H1 (cell line): Measurements from ENCODE around the gene CYTH1. TPM values are rescaled to one million over a fixed set of nuclear protein-coding genes. Genes with fewer than 3 reads are reported as not detected.

Source experiments
- CTCF ChIA-PET: fragments of 300-600 bp; sonication (Branson Sonifier 250); formaldehyde crosslinking; loops from one replicate; lab custom pipeline; 2021; ENCODE audit not compliant: partially characterized antibody; lab: Charles Lee
- POLR2A ChIA-PET: fragments of 300-600 bp; sonication (Branson Sonifier 250); formaldehyde crosslinking; loops from one replicate; lab custom pipeline; 2021; ENCODE audit warnings: inconsistent platforms; ENCODE audit not compliant: partially characterized antibody; lab: Charles Lee
- DNase-seq, 2 experiments: peaks; one replicate each; pipeline versions ENCODE4 v3.0.0 to v3.0.0-alpha.2; 2010 to 2022; ENCODE audit warnings: low spot score in 2 of 2, low read depth in 1 of 2, mixed read lengths in 1 of 2
- FAIRE-seq: peaks from 2 replicates; lab custom pipeline; 2011; peaks lifted over from hg19 to GRCh38; lab: Jason Lieb, UNC
- H2AFZ ChIP-seq: 2 replicates; pipeline ENCODE4 v1.8.1; 2012; ENCODE audit warnings: low read length, inconsistent platforms
- H2AK5ac ChIP-seq: 2 replicates; pipeline ENCODE4 v1.6.1; 2013; ENCODE audit warnings: low read depth, low read length
- H2BK120ac ChIP-seq: replicated peaks from 2 replicates; pipeline ENCODE3; 2013; ENCODE audit warnings: low read depth, low read length, inconsistent platforms
- H2BK12ac ChIP-seq: 2 replicates; pipeline ENCODE4 v1.6.1; 2013; ENCODE audit warnings: low read depth, low read length
- H2BK15ac ChIP-seq: 2 replicates; pipeline ENCODE4 v1.6.1; 2013; ENCODE audit warnings: low read length
- H2BK20ac ChIP-seq: 2 replicates; pipeline ENCODE4 v1.6.1; 2013; ENCODE audit warnings: low read length
- H2BK5ac ChIP-seq: 2 replicates; pipeline ENCODE4 v1.6.1; 2013; ENCODE audit warnings: low read depth, low read length
- H3K14ac ChIP-seq: 2 replicates; pipeline ENCODE4 v1.6.1; 2013; ENCODE audit warnings: inconsistent platforms; ENCODE audit not compliant: insufficient read length
- H3K18ac ChIP-seq: 2 replicates; pipeline ENCODE4 v1.6.1; 2013; ENCODE audit warnings: low read length; ENCODE audit errors: extremely low read depth
- H3K23ac ChIP-seq: 2 replicates; pipeline ENCODE4 v1.6.1; 2013; ENCODE audit warnings: inconsistent platforms; ENCODE audit not compliant: insufficient read length
- H3K23me2 ChIP-seq: 2 replicates; pipeline ENCODE4 v1.6.1; 2013; ENCODE audit warnings: low read depth, low read length
- H3K27ac ChIP-seq: 2 replicates; pipeline ENCODE4 v1.6.1; 2011; ENCODE audit warnings: low read depth, low read length, inconsistent platforms
- H3K27me3 ChIP-seq, 4 experiments: replicated peaks in 1 of 4; 1 replicate in 1 of 4; 2 replicates in 3 of 4; pipeline versions ENCODE4 v1.6.1 to v1.8.1; 2011 to 2013; ENCODE audit warnings: low read length in 3 of 4, mild to moderate bottlenecking in 3 of 4, inconsistent platforms in 2 of 4, mixed read lengths in 2 of 4, moderate library complexity in 1 of 4; ENCODE audit not compliant: control insufficient read depth in 3 of 4, insufficient read depth in 3 of 4; ENCODE audit errors: extremely low read depth in 1 of 4
- H3K36me3 ChIP-seq, 4 experiments: 2 replicates each; pipeline versions ENCODE4 v1.6.1 to v1.8.1; 2011 to 2013; ENCODE audit warnings: mild to moderate bottlenecking in 4 of 4, low read length in 3 of 4, moderate library complexity in 2 of 4, control low read depth in 1 of 4, inconsistent platforms in 1 of 4; ENCODE audit not compliant: insufficient read depth in 4 of 4, control insufficient read depth in 2 of 4
- H3K4ac ChIP-seq: replicated peaks from 2 replicates; pipeline ENCODE3; 2013; ENCODE audit warnings: low read length, low read depth, mixed read lengths, inconsistent platforms; ENCODE audit not compliant: insufficient read length
- H3K4me1 ChIP-seq, 4 experiments: replicated peaks in 1 of 4; 1 replicate in 1 of 4; 2 replicates in 3 of 4; pipeline versions ENCODE4 v1.6.1 to v1.8.1; 2011 to 2013; ENCODE audit warnings: low read length in 3 of 4, inconsistent platforms in 2 of 4, mixed read lengths in 1 of 4; ENCODE audit not compliant: insufficient read depth in 4 of 4, control insufficient read depth in 3 of 4
- H3K4me2 ChIP-seq, 2 experiments: 2 replicates each; pipeline versions ENCODE4 v1.6.1 to v1.8.1; 2011 to 2013; ENCODE audit warnings: low read depth in 2 of 2, low read length in 2 of 2, control low read depth in 1 of 2, inconsistent platforms in 1 of 2, mild to moderate bottlenecking in 1 of 2; ENCODE audit not compliant: insufficient read depth in 1 of 2
- H3K4me3 ChIP-seq, 4 experiments: fragments of 200-600, 300-600 bp in 1 of 4; sonication (generic), shearing (Covaris generic), sonication (Bioruptor Twin) in 1 of 4; 2 replicates each; pipeline versions ENCODE4 v1.5.1 to v1.8.1; 2011 to 2016; ENCODE audit warnings: low read length in 4 of 4, low read depth in 3 of 4, control low read depth in 2 of 4, inconsistent platforms in 2 of 4, mild to moderate bottlenecking in 2 of 4, mixed read lengths in 1 of 4, moderate library complexity in 1 of 4; ENCODE audit not compliant: insufficient read depth in 2 of 4; ENCODE audit errors: extremely low read depth in 1 of 4
- H3K56ac ChIP-seq: replicated peaks from 2 replicates; pipeline ENCODE3; 2013; ENCODE audit warnings: low read depth, mild to moderate bottlenecking, mixed read lengths, low read length, inconsistent platforms; ENCODE audit not compliant: insufficient read length
- H3K79me1 ChIP-seq: 2 replicates; pipeline ENCODE4 v1.6.1; 2013; ENCODE audit warnings: low read depth, low read length, control low read depth
- H3K79me2 ChIP-seq, 2 experiments: 2 replicates each; pipeline versions ENCODE4 v1.6.1 to v1.8.1; 2012 to 2013; ENCODE audit warnings: low read length in 2 of 2, mild to moderate bottlenecking in 2 of 2, inconsistent platforms in 1 of 2; ENCODE audit not compliant: insufficient read depth in 2 of 2, control insufficient read depth in 1 of 2
- H3K9ac ChIP-seq, 4 experiments: replicated peaks in 1 of 4; 1 replicate in 1 of 4; 2 replicates in 3 of 4; pipeline versions ENCODE4 v1.6.1 to v1.8.1; 2011 to 2013; ENCODE audit warnings: low read depth in 3 of 4, low read length in 3 of 4, control low read depth in 2 of 4, mild to moderate bottlenecking in 2 of 4, moderate library complexity in 2 of 4, inconsistent platforms in 1 of 4; ENCODE audit errors: extremely low read depth in 1 of 4
- H3K9me3 ChIP-seq, 2 experiments: 2 replicates each; pipeline versions ENCODE4 v1.6.1 to v1.8.1; 2012 to 2013; ENCODE audit warnings: mild to moderate bottlenecking in 2 of 2, moderate library complexity in 2 of 2, control low read depth in 1 of 2, inconsistent platforms in 1 of 2, low read depth in 1 of 2, low read length in 1 of 2, mixed read lengths in 1 of 2; ENCODE audit not compliant: insufficient read depth in 2 of 2
- H4K20me1 ChIP-seq, 2 experiments: replicated peaks in 1 of 2; 2 replicates each; pipeline versions ENCODE3 to v1.8.1; 2011 to 2013; ENCODE audit warnings: inconsistent platforms in 2 of 2, low read length in 2 of 2, mild to moderate bottlenecking in 1 of 2; ENCODE audit not compliant: insufficient read depth in 2 of 2, control insufficient read depth in 1 of 2
- H4K5ac ChIP-seq: 2 replicates; pipeline ENCODE4 v1.6.1; 2013; ENCODE audit warnings: low read length, low read depth, mixed read lengths, inconsistent platforms; ENCODE audit not compliant: insufficient read length
- H4K8ac ChIP-seq: 2 replicates; pipeline ENCODE4 v1.8.0; 2013; ENCODE audit warnings: mild to moderate bottlenecking, moderate library complexity, low read length, inconsistent platforms; ENCODE audit not compliant: insufficient read depth; ENCODE audit errors: extremely low read depth
- H4K91ac ChIP-seq: replicated peaks from 2 replicates; pipeline ENCODE3; 2013; ENCODE audit warnings: low read length, mixed read lengths, inconsistent platforms; ENCODE audit not compliant: insufficient read length
- BACH1 ChIP-seq: IDR thresholded peaks from 2 replicates; pipeline ENCODE4 v1.6.1; 2012; ENCODE audit warnings: low read length, improper control_type of control experiment
- CHD1 ChIP-seq: IDR thresholded peaks from 2 replicates; pipeline ENCODE4 v1.6.1; 2012; ENCODE audit warnings: low read depth, low read length, improper control_type of control experiment
- CHD2 ChIP-seq: IDR thresholded peaks from 2 replicates; pipeline ENCODE4 v1.6.1; 2012; ENCODE audit warnings: low read length, improper control_type of control experiment
- EZH2 ChIP-seq: fragments of 200-600 bp; sonication (generic); IDR thresholded peaks from 2 replicates; pipeline ENCODE4 v1.7.1; 2012; ENCODE audit warnings: low read depth, mild to moderate bottlenecking, moderate library complexity, low read length, inconsistent platforms; ENCODE audit not compliant: severe bottlenecking
- FOSL1 ChIP-seq: IDR thresholded peaks from 2 replicates; pipeline ENCODE4 v1.6.1; 2011; ENCODE audit warnings: mild to moderate bottlenecking, low read depth, low read length, moderate library complexity; ENCODE audit not compliant: insufficient read depth
- JUN ChIP-seq: IDR thresholded peaks from 2 replicates; pipeline ENCODE4 v1.6.1; 2011; ENCODE audit warnings: low read depth, mild to moderate bottlenecking, improper control_type of control experiment, low read length
- MAFK ChIP-seq: IDR thresholded peaks from 2 replicates; pipeline ENCODE4 v1.6.1; 2012; ENCODE audit warnings: low read depth, mild to moderate bottlenecking, improper control_type of control experiment, low read length
- RBBP5 ChIP-seq: IDR thresholded peaks from 2 replicates; pipeline ENCODE4 v1.7.1; 2012; ENCODE audit warnings: low read depth, mild to moderate bottlenecking, inconsistent platforms, low read length, moderate library complexity, borderline replicate concordance
- SUZ12 ChIP-seq: fragments of 200-600 bp; sonication (generic); IDR thresholded peaks from 2 replicates; pipeline ENCODE4 v1.6.1; 2012; ENCODE audit warnings: mild to moderate bottlenecking, inconsistent platforms, low read length, moderate library complexity, mixed read lengths
- WGBS, 2 experiments: shearing (Covaris generic) in 1 of 2; methylation state at CpG; one replicate each; pipeline versions ENCODE4 v1.1.6 to v1.1.7; 2013 to 2015; ENCODE audit warnings: low lambda C conversion rate in 2 of 2, mixed read lengths in 2 of 2, inconsistent platforms in 1 of 2, low coverage in 1 of 2, missing lambda C conversion rate in 1 of 2; ENCODE audit not compliant: insufficient replicate concordance in 2 of 2, insufficient coverage in 1 of 2, insufficient read length in 1 of 2; ENCODE audit errors: extremely low coverage in 1 of 2, missing lambda C conversion rate in 1 of 2; 5-methylcytosine and 5-hydroxymethylcytosine counted together
- polyA plus RNA-seq, 7 experiments: library from polyadenylated mRNA; depleted of rRNA in 3 of 7; stranded (reverse) in 5 of 7; unstranded in 2 of 7; fragments of >200 nt in 5 of 7; fragments of 200-250 nt in 2 of 7; gene quantifications; 1 replicate in 5 of 7; 2 replicates in 1 of 7; 4 replicates in 1 of 7; pipeline versions ENCODE4 v1.2.1 to v1.2.3, GENCODE V29; 2011 to 2013; ENCODE audit warnings: missing spikeins in 2 of 7, mixed read lengths in 2 of 7
- total RNA-seq: library from RNA; stranded (reverse); fragmentation: NEBNext Ultra II Directional; extraction: Animal tissue kit (Norgen Biotek cat#: 25700); gene quantifications from 2 replicates; pipeline ENCODE4 v1.2.1, GENCODE V29; 2021
- TF ChIP-seq, protein P1 (sequence below): IDR thresholded peaks from 2 replicates; pipeline ENCODE4 v1.6.1; 2012; ENCODE audit warnings: low read length, inconsistent platforms
- TF ChIP-seq, protein P2 (sequence below): IDR thresholded peaks from 2 replicates; pipeline ENCODE4 v1.6.1; 2011; ENCODE audit warnings: low read depth, mild to moderate bottlenecking, low read length; ENCODE audit not compliant: insufficient read depth
- TF ChIP-seq, protein P3 (sequence below): IDR thresholded peaks from 2 replicates; pipeline ENCODE4 v1.6.1; 2012; ENCODE audit warnings: inconsistent platforms

CYTH1 gene
- total and polyA plus RNA-seq, 2 of the 8 experiments (the other 6 are each of a cell fraction or from before 2014, with no cell fraction given): 12.8 to 14.8 TPM

GRCh38 chr17:78728495-78728894 lies 53.6 kb downstream of the CYTH1 start:
- Histone ChIP-seq H2AFZ (no peak overlapping the region), H3K9ac (no peak overlapping the region), H2BK15ac (no peak overlapping the region), H3K23me2 (peaks cover 2% of the 10 kb centered on the region), H4K91ac (no peak overlapping the region), H2BK5ac (no peak overlapping the region), H3K79me1 (peaks cover 4% of the 10 kb centered on the region), H3K36me3 (no peaks in the 10 kb centered on the region), H4K8ac (no peak overlapping the region), H2BK20ac (no peak overlapping the region), H3K4me2 (no peak overlapping the region), H3K18ac (no peak overlapping the region), H2BK120ac (no peak overlapping the region), H3K79me2 (no peaks in the 10 kb centered on the region), H3K9me3 (no peaks in the 10 kb centered on the region), H3K27me3 (no peaks in the 10 kb centered on the region), H3K4me3 (no peak overlapping the region), H3K56ac (no peak overlapping the region), H3K4me1 (peaks cover 11 to 21% (median 13%) of the 10 kb centered on the region in 4 experiments), H2AK5ac (no peak overlapping the region), H2BK12ac (no peak overlapping the region), H3K27ac (no peak overlapping the region), H3K23ac (no peak overlapping the region), H3K14ac (no peak overlapping the region), H4K20me1 (peaks cover 0 to 16% of the 10 kb centered on the region in 2 experiments), H3K4ac (no peak overlapping the region), H4K5ac (no peak overlapping the region)
- ChIA-PET CTCF (no interaction called here), POLR2A (no interaction called here)
- FAIRE-seq: no peak
- DNase-seq: no peak
- 84% methylated on average over 7 of the region's 7 CpGs; no CpG with 5 or more reads in 1 of the 2 experiments for WGBS, 2 experiments
- no peak for TF ChIP-seq SUZ12
- no peak for TF ChIP-seq JUN
- TF ChIP-seq, protein P1, sequence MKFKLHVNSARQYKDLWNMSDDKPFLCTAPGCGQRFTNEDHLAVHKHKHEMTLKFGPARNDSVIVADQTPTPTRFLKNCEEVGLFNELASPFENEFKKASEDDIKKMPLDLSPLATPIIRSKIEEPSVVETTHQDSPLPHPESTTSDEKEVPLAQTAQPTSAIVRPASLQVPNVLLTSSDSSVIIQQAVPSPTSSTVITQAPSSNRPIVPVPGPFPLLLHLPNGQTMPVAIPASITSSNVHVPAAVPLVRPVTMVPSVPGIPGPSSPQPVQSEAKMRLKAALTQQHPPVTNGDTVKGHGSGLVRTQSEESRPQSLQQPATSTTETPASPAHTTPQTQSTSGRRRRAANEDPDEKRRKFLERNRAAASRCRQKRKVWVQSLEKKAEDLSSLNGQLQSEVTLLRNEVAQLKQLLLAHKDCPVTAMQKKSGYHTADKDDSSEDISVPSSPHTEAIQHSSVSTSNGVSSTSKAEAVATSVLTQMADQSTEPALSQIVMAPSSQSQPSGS: no peak
- TF ChIP-seq, protein P2, sequence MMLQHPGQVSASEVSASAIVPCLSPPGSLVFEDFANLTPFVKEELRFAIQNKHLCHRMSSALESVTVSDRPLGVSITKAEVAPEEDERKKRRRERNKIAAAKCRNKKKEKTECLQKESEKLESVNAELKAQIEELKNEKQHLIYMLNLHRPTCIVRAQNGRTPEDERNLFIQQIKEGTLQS: no peak
- no peak for TF ChIP-seq BACH1
- TF ChIP-seq, protein P3, sequence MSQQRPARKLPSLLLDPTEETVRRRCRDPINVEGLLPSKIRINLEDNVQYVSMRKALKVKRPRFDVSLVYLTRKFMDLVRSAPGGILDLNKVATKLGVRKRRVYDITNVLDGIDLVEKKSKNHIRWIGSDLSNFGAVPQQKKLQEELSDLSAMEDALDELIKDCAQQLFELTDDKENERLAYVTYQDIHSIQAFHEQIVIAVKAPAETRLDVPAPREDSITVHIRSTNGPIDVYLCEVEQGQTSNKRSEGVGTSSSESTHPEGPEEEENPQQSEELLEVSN: no peak
- no peak for TF ChIP-seq FOSL1
- no peak for TF ChIP-seq MAFK
- TF ChIP-seq CHD2: no peak
- TF ChIP-seq CHD1: no peak
- no peak for TF ChIP-seq RBBP5
- TF ChIP-seq EZH2: no peak
